ENCODE data around the gene GLCCI1. TPM values are rescaled to one million over a fixed set of nuclear protein-coding genes. Genes with fewer than 3 reads are reported as not detected.

Gene GLCCI1
- 2.7 and 3.6 TPM in 2 replicates for total RNA-seq

DNA sequence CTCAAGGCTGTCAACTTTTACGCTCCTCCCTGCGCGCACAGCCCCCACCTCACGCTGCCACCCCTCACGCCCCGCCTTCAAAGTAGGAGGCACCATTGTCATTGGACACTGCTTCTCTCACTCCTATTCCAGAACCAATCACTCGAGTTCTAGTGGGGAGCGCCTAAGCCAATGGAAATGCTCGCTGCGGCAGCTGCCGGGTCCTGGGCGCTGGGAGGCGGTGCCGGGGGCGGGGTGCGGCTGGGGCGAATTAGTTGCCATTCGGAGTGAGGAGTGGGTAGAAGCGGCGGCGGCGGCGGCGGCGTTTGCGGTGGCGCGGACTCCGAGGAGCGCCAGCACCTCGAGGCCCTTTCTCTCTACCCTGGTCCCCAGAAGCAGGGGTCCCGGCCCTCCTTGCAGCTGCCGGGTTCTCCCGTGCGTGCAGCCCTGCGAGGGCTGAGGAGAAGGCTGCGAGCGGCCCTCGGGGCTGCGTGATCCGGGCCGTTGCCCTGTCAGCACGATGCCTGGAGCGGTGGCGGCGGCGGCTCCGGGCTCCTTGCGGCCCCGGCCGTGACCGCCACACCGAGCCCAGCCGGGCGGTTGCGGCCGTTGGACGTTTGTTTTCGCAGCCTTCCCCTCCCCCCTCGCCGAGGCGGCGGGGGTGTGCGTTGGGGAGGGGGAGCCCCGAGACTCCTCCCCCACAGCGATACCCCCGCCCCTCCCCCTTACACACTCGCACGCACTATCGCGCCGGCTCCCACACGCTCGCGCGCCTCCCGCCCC, at the start of gene GLCCI1:
TSS of gene GLCCI1 (plus strand) at position 253 of the 762 bp plus-strand sequence. CDS start 555 bp downstream, outside the sequence.

